Loucy (cell line): ENCODE measurements around the gene MFN1.

Source experiments
- H2AFZ ChIP-seq: fragments of 200-600 bp; sonication (generic); 2 replicates; pipeline ENCODE4 v1.6.0; 2016; ENCODE audit warnings: antibody characterized with exemption, mild to moderate bottlenecking, low read length, moderate library complexity
- H3F3A ChIP-seq: fragments of 200-600 bp; 2 replicates; pipeline ENCODE4 v1.6.0; 2016; ENCODE audit warnings: antibody characterized with exemption, low read depth, mild to moderate bottlenecking
- H3K27me3 ChIP-seq: fragments of 200-600 bp; sonication (generic); 2 replicates; pipeline ENCODE4 v1.6.1; 2014; ENCODE audit warnings: low read length, mild to moderate bottlenecking; ENCODE audit not compliant: insufficient read depth, poor library complexity, severe bottlenecking
- H3K36me3 ChIP-seq: fragments of 200-600 bp; sonication (generic); 2 replicates; pipeline ENCODE4 v1.6.1; 2016; ENCODE audit warnings: low read length; ENCODE audit not compliant: insufficient read depth
- H3K4me1 ChIP-seq: fragments of 200-600 bp; sonication (generic); 2 replicates; pipeline ENCODE4 v1.5.1; 2014; ENCODE audit warnings: low read length, mild to moderate bottlenecking; ENCODE audit not compliant: insufficient read depth, poor library complexity, severe bottlenecking
- H3K4me2 ChIP-seq: fragments of 200-600 bp; sonication (generic); 2 replicates; pipeline ENCODE4 v1.6.0; 2014; ENCODE audit warnings: antibody characterized with exemption, low read length, low read depth, mild to moderate bottlenecking; ENCODE audit not compliant: poor library complexity, severe bottlenecking
- H3K4me3 ChIP-seq: fragments of 200-600 bp; sonication (generic); 2 replicates; pipeline ENCODE4 v1.5.1; 2014; ENCODE audit warnings: low read length, mild to moderate bottlenecking, mixed read lengths; ENCODE audit not compliant: poor library complexity, severe bottlenecking
- H3K79me2 ChIP-seq: fragments of 200-600 bp; sonication (generic); 2 replicates; pipeline ENCODE4 v1.6.1; 2014; ENCODE audit warnings: low read length; ENCODE audit not compliant: insufficient read depth
- H3K9ac ChIP-seq: fragments of 200-600 bp; sonication (generic); 2 replicates; pipeline ENCODE4 v1.6.0; 2014; ENCODE audit warnings: mild to moderate bottlenecking, low read depth, low read length, moderate library complexity; ENCODE audit not compliant: poor library complexity, severe bottlenecking
- H3K9me2 ChIP-seq: fragments of 200-600 bp; sonication (generic); replicated peaks from 2 replicates; pipeline ENCODE4 v1.6.1; 2016; ENCODE audit warnings: low read depth, low read length, mixed read lengths
- H3K9me3 ChIP-seq: fragments of 200-600 bp; sonication (generic); 2 replicates; pipeline ENCODE4 v1.6.1; 2014; ENCODE audit warnings: mild to moderate bottlenecking, antibody characterized with exemption, low read length, low read depth; ENCODE audit not compliant: insufficient read depth
- H4K20me1 ChIP-seq: fragments of 200-600 bp; sonication (generic); 2 replicates; pipeline ENCODE4 v1.6.0; 2014; ENCODE audit warnings: antibody characterized with exemption, low read length, mild to moderate bottlenecking; ENCODE audit not compliant: insufficient read depth, poor library complexity, severe bottlenecking
- EZH2phosphoT487 ChIP-seq: fragments of 200-600 bp; IDR thresholded peaks from 2 replicates; pipeline ENCODE4 v1.6.1; 2018; ENCODE audit warnings: antibody characterized with exemption, mild to moderate bottlenecking, moderate library complexity, borderline replicate concordance
- TF ChIP-seq, protein P1 (sequence below): fragments of 200-600 bp; sonication (generic); conservative IDR thresholded peaks from 2 replicates; pipeline ENCODE4 v1.5.1; 2014; ENCODE audit warnings: mild to moderate bottlenecking, antibody characterized with exemption, low read length

The MFN1 gene

DNA sequence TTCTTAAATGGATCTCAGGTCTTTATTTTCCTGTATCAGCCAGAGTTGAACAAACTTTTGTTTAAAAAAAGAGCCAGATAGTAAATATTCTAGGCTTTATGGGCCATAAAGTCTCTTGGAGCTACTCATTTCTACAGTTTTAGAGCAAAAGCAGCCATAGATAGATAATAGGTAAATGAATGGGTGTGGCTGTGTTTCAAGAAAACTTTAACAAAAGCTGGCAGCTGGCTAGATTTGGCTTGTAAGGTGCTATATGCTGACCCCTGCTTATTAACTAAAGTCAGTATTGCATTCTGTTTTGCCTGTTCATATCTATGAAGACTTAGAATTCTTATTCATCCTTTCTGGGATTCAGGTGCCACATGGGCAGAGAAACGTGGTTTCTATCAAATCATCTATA, 29.0 kb downstream of the MFN1 start:
- no peak overlapping the region for H2AFZ ChIP-seq
- no peaks in the 10 kb centered on the region for H4K20me1 ChIP-seq
- no peak overlapping the region for H3K9ac ChIP-seq
- H3F3A ChIP-seq: no peaks in the 10 kb centered on the region
- H3K79me2 ChIP-seq: no peaks in the 10 kb centered on the region
- H3K27me3 ChIP-seq: no peaks in the 10 kb centered on the region
- TF ChIP-seq, protein P1, sequence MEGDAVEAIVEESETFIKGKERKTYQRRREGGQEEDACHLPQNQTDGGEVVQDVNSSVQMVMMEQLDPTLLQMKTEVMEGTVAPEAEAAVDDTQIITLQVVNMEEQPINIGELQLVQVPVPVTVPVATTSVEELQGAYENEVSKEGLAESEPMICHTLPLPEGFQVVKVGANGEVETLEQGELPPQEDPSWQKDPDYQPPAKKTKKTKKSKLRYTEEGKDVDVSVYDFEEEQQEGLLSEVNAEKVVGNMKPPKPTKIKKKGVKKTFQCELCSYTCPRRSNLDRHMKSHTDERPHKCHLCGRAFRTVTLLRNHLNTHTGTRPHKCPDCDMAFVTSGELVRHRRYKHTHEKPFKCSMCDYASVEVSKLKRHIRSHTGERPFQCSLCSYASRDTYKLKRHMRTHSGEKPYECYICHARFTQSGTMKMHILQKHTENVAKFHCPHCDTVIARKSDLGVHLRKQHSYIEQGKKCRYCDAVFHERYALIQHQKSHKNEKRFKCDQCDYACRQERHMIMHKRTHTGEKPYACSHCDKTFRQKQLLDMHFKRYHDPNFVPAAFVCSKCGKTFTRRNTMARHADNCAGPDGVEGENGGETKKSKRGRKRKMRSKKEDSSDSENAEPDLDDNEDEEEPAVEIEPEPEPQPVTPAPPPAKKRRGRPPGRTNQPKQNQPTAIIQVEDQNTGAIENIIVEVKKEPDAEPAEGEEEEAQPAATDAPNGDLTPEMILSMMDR: no peak
- H3K9me2 ChIP-seq: no peaks in the 10 kb centered on the region
- H3K4me3 ChIP-seq: no peak overlapping the region
- no peaks in the 10 kb centered on the region for H3K9me3 ChIP-seq
- H3K4me1 ChIP-seq: no peaks in the 10 kb centered on the region
- H3K4me2 ChIP-seq: no peak overlapping the region
- peaks cover 31% of the 10 kb centered on the region; the same call in 1 of the 2 replicates for H3K36me3 ChIP-seq

DNA sequence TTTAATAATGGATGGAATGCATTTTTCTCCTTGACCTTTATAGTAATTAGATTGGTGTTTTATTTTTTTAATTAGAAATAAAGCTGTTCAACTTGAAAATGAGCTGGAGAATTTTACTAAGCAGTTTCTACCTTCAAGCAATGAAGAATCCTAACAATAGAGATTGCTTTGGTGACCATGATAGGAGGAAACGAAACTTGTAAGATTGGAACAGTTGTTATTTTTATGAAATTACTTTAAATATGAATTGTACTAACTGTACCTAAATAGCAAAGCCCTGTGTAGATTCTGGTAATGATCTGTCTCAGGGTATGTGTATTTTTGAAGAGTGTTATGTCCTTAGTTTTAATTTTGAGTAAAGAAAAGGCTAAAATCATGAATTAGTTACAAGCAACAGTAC, 44.4 kb downstream of the MFN1 start:
- H3K4me2 ChIP-seq: no peak overlapping the region
- H3K4me3 ChIP-seq: no peak overlapping the region
- no peaks in the 10 kb centered on the region for H3K9me2 ChIP-seq
- H3F3A ChIP-seq: no peaks in the 10 kb centered on the region
- peaks cover 19% of the 10 kb centered on the region for H3K36me3 ChIP-seq
- H3K9me3 ChIP-seq: no peaks in the 10 kb centered on the region
- no peaks in the 10 kb centered on the region for H4K20me1 ChIP-seq
- no peaks in the 10 kb centered on the region for H3K79me2 ChIP-seq
- TF ChIP-seq EZH2phosphoT487: no peak
- TF ChIP-seq, protein P1: no peak
- no peak overlapping the region for H3K9ac ChIP-seq
- no peak overlapping the region for H2AFZ ChIP-seq
- H3K27me3 ChIP-seq: no peaks in the 10 kb centered on the region
- no peaks in the 10 kb centered on the region for H3K4me1 ChIP-seq

DNA sequence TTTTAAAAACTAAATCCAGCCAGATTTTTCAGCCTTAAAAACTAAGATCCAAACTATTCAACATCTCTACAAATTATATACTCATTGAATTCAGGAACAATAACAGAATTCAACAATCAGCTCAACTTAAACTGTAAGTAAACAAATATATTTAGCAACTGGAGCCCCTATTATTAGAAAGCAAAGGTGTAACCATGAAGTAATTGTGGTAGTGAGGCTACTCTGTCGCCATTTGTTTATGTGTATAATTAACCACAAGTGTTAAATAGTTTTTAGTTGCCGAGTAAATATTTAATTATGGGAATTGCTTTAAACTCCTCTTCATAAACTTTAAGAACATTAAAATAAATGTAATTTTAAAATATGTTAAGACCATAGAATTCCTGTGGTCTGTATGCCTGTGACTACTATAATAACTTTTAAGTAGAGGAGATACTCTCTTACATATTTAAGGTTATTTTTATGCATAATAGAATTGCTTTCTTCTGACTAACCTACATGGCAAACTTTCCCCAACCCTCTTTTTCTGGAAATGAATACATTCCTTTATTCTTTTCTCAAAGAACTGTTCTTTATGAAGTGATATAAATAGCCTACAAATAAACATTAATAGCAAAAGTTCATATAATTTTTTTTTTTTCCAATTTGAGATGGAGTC, 51.2 kb downstream of the MFN1 start:
- TF ChIP-seq, protein P1: no peak
- no peak for TF ChIP-seq EZH2phosphoT487
- Histone ChIP-seq H4K20me1 (no peaks in the 10 kb centered on the region), H3K9me2 (no peaks in the 10 kb centered on the region), H3K4me3 (no peak overlapping the region), H3K9me3 (no peaks in the 10 kb centered on the region), H3F3A (no peaks in the 10 kb centered on the region), H2AFZ (no peak overlapping the region), H3K79me2 (no peaks in the 10 kb centered on the region), H3K4me2 (no peak overlapping the region), H3K27me3 (no peaks in the 10 kb centered on the region), H3K4me1 (no peaks in the 10 kb centered on the region), H3K36me3 (peaks cover 19% of the 10 kb centered on the region), H3K9ac (no peak overlapping the region)
